ENCODE results near the gene CASQ1.

GRCh38 chr1:160225345-160225744 lies 35.0 kb downstream of the CASQ1 start:
- TF ChIP-seq EZH2 (IDR thresholded peaks at IDR 0.05; ENCODE audit: borderline replicate concordance, low read length), result no peak
- TF ChIP-seq CTCF (conservative IDR thresholded peaks at IDR 0.05 in 1 of 2, IDR thresholded peaks at IDR 0.05 in 1 of 2; ENCODE audit: extremely low read depth in 1 of 2, insufficient read depth in 1 of 2, low read depth in 1 of 2, low read length in 2 of 2), result no peak
